ENCODE measurements around the gene WDR82. TPM values are rescaled to one million over a fixed set of nuclear protein-coding genes. Genes with fewer than 3 reads are reported as not detected.

Gene WDR82, protein sequence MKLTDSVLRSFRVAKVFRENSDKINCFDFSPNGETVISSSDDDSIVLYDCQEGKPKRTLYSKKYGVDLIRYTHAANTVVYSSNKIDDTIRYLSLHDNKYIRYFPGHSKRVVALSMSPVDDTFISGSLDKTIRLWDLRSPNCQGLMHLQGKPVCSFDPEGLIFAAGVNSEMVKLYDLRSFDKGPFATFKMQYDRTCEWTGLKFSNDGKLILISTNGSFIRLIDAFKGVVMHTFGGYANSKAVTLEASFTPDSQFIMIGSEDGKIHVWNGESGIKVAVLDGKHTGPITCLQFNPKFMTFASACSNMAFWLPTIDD
- total RNA-seq (116 TPM), polyA plus RNA-seq (100 to 1,000 TPM in 2 of 4 donors, 10 to 100 TPM in 2; 85.9 to 111 (median 103) TPM)

DNA sequence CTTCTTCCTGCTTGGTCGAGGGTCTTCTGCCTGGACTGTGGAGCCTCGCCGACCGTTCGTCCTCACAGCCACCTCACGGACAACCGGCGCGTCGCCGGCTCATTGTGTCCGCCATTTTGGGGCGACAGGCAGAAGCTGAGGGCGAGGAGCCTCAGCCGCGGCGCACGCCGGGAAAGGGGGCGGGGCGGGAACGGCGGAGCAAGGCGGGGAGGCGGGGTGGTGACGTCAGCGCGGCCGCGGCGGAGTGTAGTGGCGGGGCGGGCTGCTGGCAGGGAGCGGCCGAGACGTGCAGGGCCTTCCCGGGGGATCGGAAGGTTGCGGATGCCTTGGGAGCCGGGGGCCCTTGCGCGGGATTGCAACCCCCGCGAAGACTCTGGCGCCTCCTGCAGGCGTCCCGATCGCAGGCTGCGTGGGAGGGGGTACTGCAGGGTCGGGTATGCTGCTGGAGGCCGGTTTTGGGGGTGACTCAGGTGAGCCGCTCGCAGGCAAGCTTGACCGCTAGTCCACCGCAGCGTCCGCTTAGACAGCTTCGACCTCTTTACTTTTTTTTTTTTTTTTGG, at the start of gene WDR82:
Gene WDR82 (minus strand): TSS at position 140 of the 560 bp plus-strand sequence. CDS start 288 bp downstream, outside the sequence.
- H3K4me1 ChIP-seq (ENCODE audit: control insufficient read depth, insufficient read depth, low read length, poor library complexity, severe bottlenecking): peaks cover 79% of the 10 kb centered on the region
- peaks cover 7% of the 10 kb centered on the region for H3K36me3 ChIP-seq (ENCODE audit: control insufficient read depth, insufficient read depth, low read length)
- H3K4me1 Mint-ChIP-seq: peaks cover 16 to 83% (median 55%) of the 10 kb centered on the region in 4 donors
- no peaks in the 10 kb centered on the region for H3K27me3 ChIP-seq (ENCODE audit: control insufficient read depth, insufficient read depth, low read length)
- H3K9me3 ChIP-seq (ENCODE audit: control insufficient read depth in 2 of 2, low read length in 2 of 2): no peaks in the 10 kb centered on the region
- H3K27ac ChIP-seq (ENCODE audit: insufficient read depth, low read length, poor library complexity, severe bottlenecking): peak within 1 kb of the TSS; percentile 92
- peak within 1 kb of the TSS; percentile 97 to 99 (median 98) for H3K4me3 Mint-ChIP-seq
- DNase-seq (peak; percentile 95 to 96 (median 95)), ATAC-seq (ENCODE audit: low read depth in 2 of 2) (peak; percentile 86 to 87)
- peak within 1 kb of the TSS; percentile 98 for H3K4me3 ChIP-seq (ENCODE audit: low read depth, low read length)
- H3K27ac Mint-ChIP-seq: peak within 1 kb of the TSS; percentile 96 to 99 (median 98)
- peaks cover 16% of the 10 kb centered on the region for H3K36me3 Mint-ChIP-seq
- H3K9me3 Mint-ChIP-seq: no peaks in the 10 kb centered on the region
- H3K27me3 Mint-ChIP-seq: no peaks in the 10 kb centered on the region

DNA sequence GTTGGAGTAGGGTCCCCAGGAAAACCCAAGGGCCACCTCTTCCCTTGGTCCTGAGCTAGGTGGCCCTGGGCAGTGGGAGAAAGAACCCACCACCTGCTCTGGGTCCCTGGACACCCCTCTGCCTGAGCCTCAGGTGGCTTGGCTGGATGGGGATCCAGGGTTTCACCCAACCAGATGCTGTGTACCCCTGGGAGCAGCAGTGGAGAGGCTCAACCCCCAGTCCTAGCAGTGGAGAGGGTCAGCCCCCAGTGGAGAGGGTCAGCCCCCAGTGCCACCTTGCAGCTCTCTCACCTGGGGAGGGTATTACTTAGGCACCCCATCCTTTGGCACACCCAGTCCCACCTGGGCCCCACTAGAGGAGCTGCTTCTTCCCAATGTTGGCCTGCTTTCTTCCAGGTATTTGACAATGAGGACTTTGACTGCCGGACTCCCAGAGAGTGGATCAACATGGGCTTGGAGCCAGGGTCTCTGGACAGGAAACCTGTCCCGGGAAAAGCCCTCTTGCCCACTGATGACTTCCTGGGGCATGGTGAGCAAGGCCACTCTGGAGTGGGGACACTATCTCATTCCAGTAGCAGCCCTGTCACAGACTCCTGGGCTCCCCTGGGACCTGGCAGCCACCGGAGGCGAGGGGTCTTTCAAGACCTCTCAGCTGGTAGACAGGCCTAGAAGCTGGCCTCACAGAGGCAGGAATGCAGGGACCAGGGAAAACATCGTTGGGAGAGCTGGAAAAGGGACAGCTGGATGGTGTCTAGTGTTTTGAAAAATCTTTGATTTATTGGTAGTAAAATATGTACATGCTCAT, 49.2 kb upstream of the WDR82 start:
- Histone ChIP-seq H3K4me1 (ENCODE audit: control insufficient read depth, insufficient read depth, low read length, poor library complexity, severe bottlenecking) (no peaks in the 10 kb centered on the region), H3K27me3 (ENCODE audit: control insufficient read depth, insufficient read depth, low read length) (no peaks in the 10 kb centered on the region), H3K9me3 (ENCODE audit: control insufficient read depth in 2 of 2, low read length in 2 of 2) (no peaks in the 10 kb centered on the region), H3K4me3 (ENCODE audit: low read depth, low read length) (no peak overlapping the region), H3K27ac (ENCODE audit: insufficient read depth, low read length, poor library complexity, severe bottlenecking) (no peak overlapping the region), H3K36me3 (ENCODE audit: control insufficient read depth, insufficient read depth, low read length) (peaks cover 16% of the 10 kb centered on the region)
- Mint-ChIP-seq H3K4me1 (peaks cover 0 to 4% (median 0%) of the 10 kb centered on the region in 4 donors), H3K27me3 (no peaks in the 10 kb centered on the region), H3K27ac (no peak overlapping the region), H3K9me3 (no peaks in the 10 kb centered on the region), H3K36me3 (peaks cover 17% of the 10 kb centered on the region), H3K4me3 (no peak overlapping the region)
- ATAC-seq (ENCODE audit: low read depth in 2 of 2) (no peak), DNase-seq (no peak)

DNA sequence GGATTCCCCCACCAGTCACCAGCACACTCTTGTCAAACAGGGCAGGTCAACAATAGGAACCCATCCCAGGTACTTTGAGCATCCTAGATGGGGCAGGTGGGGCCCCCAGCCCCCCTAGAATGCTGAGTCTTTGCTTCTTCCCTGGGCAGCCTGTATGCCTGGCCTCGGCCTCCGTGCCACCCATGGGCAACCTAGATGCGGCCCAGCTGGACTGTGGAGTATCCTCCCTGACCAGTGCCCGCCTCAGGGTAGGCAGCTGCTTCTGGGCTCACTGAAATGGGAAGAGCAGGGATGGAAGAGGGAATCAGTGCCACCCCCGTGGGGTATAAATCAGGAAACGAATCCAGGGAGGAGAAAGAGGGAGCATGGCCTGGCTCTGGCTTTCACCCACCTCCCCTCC, 48.5 kb upstream of the WDR82 start:
- H3K4me3 ChIP-seq (ENCODE audit: low read depth, low read length): no peak overlapping the region
- H3K27me3 ChIP-seq (ENCODE audit: control insufficient read depth, insufficient read depth, low read length): no peaks in the 10 kb centered on the region
- Mint-ChIP-seq H3K9me3 (no peaks in the 10 kb centered on the region), H3K27ac (no peak overlapping the region), H3K4me3 (no peak overlapping the region), H3K36me3 (peaks cover 13% of the 10 kb centered on the region), H3K4me1 (peaks cover 0 to 4% (median 0%) of the 10 kb centered on the region in 4 donors), H3K27me3 (no peaks in the 10 kb centered on the region)
- ATAC-seq (ENCODE audit: low read depth in 2 of 2): no peak
- DNase-seq: no peak
- no peaks in the 10 kb centered on the region for H3K4me1 ChIP-seq (ENCODE audit: control insufficient read depth, insufficient read depth, low read length, poor library complexity, severe bottlenecking)
- H3K27ac ChIP-seq (ENCODE audit: insufficient read depth, low read length, poor library complexity, severe bottlenecking): no peak overlapping the region
- H3K36me3 ChIP-seq (ENCODE audit: control insufficient read depth, insufficient read depth, low read length): peaks cover 11% of the 10 kb centered on the region
- no peaks in the 10 kb centered on the region for H3K9me3 ChIP-seq (ENCODE audit: control insufficient read depth in 2 of 2, low read length in 2 of 2)

DNA sequence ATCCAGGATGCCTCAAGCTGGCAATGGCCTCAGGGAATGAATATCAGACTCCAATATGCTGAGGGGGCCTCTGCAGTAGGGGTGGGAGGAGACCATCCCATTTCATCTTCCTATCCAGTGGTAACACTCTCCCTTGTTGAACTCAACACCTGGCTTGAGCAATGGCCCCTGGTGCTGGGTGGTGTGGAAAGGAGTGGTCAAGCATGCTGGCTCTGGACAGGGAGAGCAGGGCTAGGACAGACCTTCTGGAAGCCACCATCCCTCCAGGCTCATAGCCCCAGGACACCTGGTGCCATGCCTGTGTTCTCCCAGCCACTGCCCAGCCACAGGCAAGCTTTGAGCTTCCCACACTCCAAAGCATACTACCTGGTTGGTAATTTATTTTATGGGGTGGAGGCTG, 47.2 kb upstream of the WDR82 start:
- DNase-seq (no peak), ATAC-seq (ENCODE audit: low read depth in 2 of 2) (no peak)
- peaks cover 0 to 5% (median 0%) of the 10 kb centered on the region in 4 donors for H3K4me1 Mint-ChIP-seq
- no peak overlapping the region for H3K27ac Mint-ChIP-seq
- H3K9me3 Mint-ChIP-seq: no peaks in the 10 kb centered on the region
- H3K4me3 ChIP-seq (ENCODE audit: low read depth, low read length): no peak overlapping the region
- no peaks in the 10 kb centered on the region for H3K9me3 ChIP-seq (ENCODE audit: control insufficient read depth in 2 of 2, low read length in 2 of 2)
- H3K36me3 ChIP-seq (ENCODE audit: control insufficient read depth, insufficient read depth, low read length): no peaks in the 10 kb centered on the region
- H3K4me3 Mint-ChIP-seq: no peak overlapping the region
- no peak overlapping the region for H3K27ac ChIP-seq (ENCODE audit: insufficient read depth, low read length, poor library complexity, severe bottlenecking)
- no peaks in the 10 kb centered on the region for H3K4me1 ChIP-seq (ENCODE audit: control insufficient read depth, insufficient read depth, low read length, poor library complexity, severe bottlenecking)
- no peaks in the 10 kb centered on the region for H3K27me3 Mint-ChIP-seq
- H3K27me3 ChIP-seq (ENCODE audit: control insufficient read depth, insufficient read depth, low read length): no peaks in the 10 kb centered on the region
- H3K36me3 Mint-ChIP-seq: peaks cover 14% of the 10 kb centered on the region

DNA sequence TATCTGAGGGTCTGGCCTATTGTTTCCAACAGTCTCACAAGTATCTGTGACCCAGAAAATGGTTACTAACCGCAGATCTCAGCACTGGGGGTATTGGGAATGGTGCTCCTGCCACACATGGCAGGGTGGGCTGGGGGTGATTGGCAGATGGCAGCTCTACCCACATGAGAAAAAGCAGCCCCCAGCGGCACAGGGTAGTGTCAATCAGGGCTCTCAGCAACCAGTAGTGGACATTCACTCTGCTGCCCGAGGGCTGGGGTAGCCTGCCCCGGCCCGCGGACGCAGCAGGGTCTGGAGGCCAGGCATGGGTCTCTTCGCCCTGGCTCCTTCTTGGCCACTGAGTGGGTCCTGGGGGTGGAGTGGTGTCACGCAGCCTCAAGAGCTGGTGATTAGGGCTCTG, 46.2 kb upstream of the WDR82 start:
- Mint-ChIP-seq H3K4me1 (peaks cover 0 to 5% (median 0%) of the 10 kb centered on the region in 4 donors), H3K9me3 (no peaks in the 10 kb centered on the region), H3K27me3 (no peaks in the 10 kb centered on the region), H3K27ac (no peak overlapping the region), H3K36me3 (peaks cover 14% of the 10 kb centered on the region), H3K4me3 (no peak overlapping the region)
- no peak overlapping the region for H3K27ac ChIP-seq (ENCODE audit: insufficient read depth, low read length, poor library complexity, severe bottlenecking)
- H3K36me3 ChIP-seq (ENCODE audit: control insufficient read depth, insufficient read depth, low read length): no peaks in the 10 kb centered on the region
- no peaks in the 10 kb centered on the region for H3K27me3 ChIP-seq (ENCODE audit: control insufficient read depth, insufficient read depth, low read length)
- DNase-seq (no peak), ATAC-seq (ENCODE audit: low read depth in 2 of 2) (no peak)
- H3K4me1 ChIP-seq (ENCODE audit: control insufficient read depth, insufficient read depth, low read length, poor library complexity, severe bottlenecking): no peaks in the 10 kb centered on the region
- H3K4me3 ChIP-seq (ENCODE audit: low read depth, low read length): no peak overlapping the region
- no peaks in the 10 kb centered on the region for H3K9me3 ChIP-seq (ENCODE audit: control insufficient read depth in 2 of 2, low read length in 2 of 2)

DNA sequence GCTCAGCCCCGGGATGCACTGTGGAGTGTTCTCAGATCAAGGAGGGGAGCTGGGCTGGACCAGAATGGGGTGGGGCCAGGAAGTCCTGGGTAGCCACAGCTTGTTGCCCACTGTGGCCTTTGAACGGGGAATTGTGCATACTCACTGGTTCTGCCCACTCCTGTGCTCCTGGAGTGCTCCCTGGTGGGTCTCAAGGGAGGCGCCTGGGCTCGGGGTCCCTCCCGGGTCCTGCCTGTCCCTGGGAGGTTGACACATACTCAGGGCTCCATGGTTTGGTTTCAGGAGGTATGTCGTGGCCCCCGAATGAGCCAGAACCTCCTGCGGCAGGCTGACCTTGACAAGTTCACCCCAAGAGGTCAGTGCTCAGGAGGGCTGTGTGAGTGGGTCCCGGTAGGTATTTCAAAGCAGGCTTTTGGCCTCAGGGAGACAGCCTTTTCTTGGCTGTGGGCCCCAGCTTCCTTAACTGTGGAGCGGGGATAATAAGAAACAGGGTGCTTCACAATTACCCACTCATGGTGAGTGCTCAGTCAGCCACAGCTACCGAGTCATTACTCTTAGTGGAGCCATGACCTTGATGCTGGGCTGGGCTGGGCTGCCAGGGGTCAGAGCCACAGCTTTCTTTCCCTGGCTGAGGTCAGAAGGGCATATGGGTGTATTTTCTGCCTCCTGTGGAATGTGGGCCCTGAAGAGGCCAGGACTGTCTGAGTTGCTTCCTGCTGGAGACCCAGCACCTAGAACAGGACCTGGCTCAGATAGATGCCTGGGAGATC, 45.3 kb upstream of the WDR82 start:
- H3K4me1 ChIP-seq (ENCODE audit: control insufficient read depth, insufficient read depth, low read length, poor library complexity, severe bottlenecking): no peaks in the 10 kb centered on the region
- no peaks in the 10 kb centered on the region for H3K9me3 Mint-ChIP-seq
- no peaks in the 10 kb centered on the region for H3K9me3 ChIP-seq (ENCODE audit: control insufficient read depth in 2 of 2, low read length in 2 of 2)
- no peaks in the 10 kb centered on the region for H3K27me3 Mint-ChIP-seq
- H3K4me3 ChIP-seq (ENCODE audit: low read depth, low read length): no peak overlapping the region
- peaks cover 0 to 7% (median 0%) of the 10 kb centered on the region in 4 donors for H3K4me1 Mint-ChIP-seq
- peaks cover 14% of the 10 kb centered on the region for H3K36me3 Mint-ChIP-seq
- ATAC-seq (ENCODE audit: low read depth in 2 of 2) (no peak), DNase-seq (no peak)
- no peak overlapping the region for H3K4me3 Mint-ChIP-seq
- H3K27me3 ChIP-seq (ENCODE audit: control insufficient read depth, insufficient read depth, low read length): no peaks in the 10 kb centered on the region
- peak overlapping the region in 1 of 3 donors; percentile 42 for H3K27ac Mint-ChIP-seq
- H3K36me3 ChIP-seq (ENCODE audit: control insufficient read depth, insufficient read depth, low read length): no peaks in the 10 kb centered on the region
- H3K27ac ChIP-seq (ENCODE audit: insufficient read depth, low read length, poor library complexity, severe bottlenecking): no peak overlapping the region

DNA sequence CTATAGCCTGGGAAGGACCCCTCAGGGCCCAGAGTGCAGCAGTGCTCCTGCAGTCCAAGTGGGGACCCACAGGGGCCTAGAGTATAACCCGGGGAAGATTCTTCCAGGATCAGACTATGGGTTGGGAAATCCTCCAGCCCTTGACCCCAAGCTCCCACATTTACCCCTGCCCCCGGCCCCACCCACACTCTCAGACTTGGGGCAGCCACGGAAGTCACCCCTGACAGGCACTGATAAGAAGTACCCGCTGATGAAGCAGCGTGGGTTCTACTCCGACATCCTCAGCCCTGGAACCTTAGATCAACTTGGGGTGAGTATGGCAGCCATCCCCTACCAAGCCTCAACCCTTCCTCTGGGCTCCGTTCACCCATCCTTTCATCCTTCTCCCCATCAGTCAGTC, 44.0 kb upstream of the WDR82 start:
- Histone ChIP-seq H3K36me3 (ENCODE audit: control insufficient read depth, insufficient read depth, low read length) (no peaks in the 10 kb centered on the region), H3K9me3 (ENCODE audit: control insufficient read depth in 2 of 2, low read length in 2 of 2) (no peaks in the 10 kb centered on the region), H3K27ac (ENCODE audit: insufficient read depth, low read length, poor library complexity, severe bottlenecking) (no peak overlapping the region), H3K27me3 (ENCODE audit: control insufficient read depth, insufficient read depth, low read length) (no peaks in the 10 kb centered on the region), H3K4me1 (ENCODE audit: control insufficient read depth, insufficient read depth, low read length, poor library complexity, severe bottlenecking) (peaks cover 6% of the 10 kb centered on the region), H3K4me3 (ENCODE audit: low read depth, low read length) (no peak overlapping the region)
- no peaks in the 10 kb centered on the region for H3K27me3 Mint-ChIP-seq
- peaks cover 10% of the 10 kb centered on the region for H3K36me3 Mint-ChIP-seq
- H3K9me3 Mint-ChIP-seq: no peaks in the 10 kb centered on the region
- no peak overlapping the region for H3K4me3 Mint-ChIP-seq
- H3K4me1 Mint-ChIP-seq: peaks cover 0 to 12% (median 2%) of the 10 kb centered on the region in 4 donors
- DNase-seq (no peak), ATAC-seq (ENCODE audit: low read depth in 2 of 2) (no peak)
- H3K27ac Mint-ChIP-seq: no peak overlapping the region
